GM19351 (cell line): Measurements from ENCODE around the gene SCNN1B.
"Not testable (repeated sequence)": the region's sequence is repeated elsewhere in the genome, so short reads cannot be mapped to it uniquely, and the experiment has no call there.

Source experiments
- ATAC-seq: cut with Tn5 transposase; IDR thresholded peaks from one replicate; pipeline ENCODE4 v1.9.1; 2021; ENCODE audit warnings: mild to moderate bottlenecking, moderate library complexity; ENCODE audit not compliant: unreplicated experiment

The SCNN1B gene

DNA sequence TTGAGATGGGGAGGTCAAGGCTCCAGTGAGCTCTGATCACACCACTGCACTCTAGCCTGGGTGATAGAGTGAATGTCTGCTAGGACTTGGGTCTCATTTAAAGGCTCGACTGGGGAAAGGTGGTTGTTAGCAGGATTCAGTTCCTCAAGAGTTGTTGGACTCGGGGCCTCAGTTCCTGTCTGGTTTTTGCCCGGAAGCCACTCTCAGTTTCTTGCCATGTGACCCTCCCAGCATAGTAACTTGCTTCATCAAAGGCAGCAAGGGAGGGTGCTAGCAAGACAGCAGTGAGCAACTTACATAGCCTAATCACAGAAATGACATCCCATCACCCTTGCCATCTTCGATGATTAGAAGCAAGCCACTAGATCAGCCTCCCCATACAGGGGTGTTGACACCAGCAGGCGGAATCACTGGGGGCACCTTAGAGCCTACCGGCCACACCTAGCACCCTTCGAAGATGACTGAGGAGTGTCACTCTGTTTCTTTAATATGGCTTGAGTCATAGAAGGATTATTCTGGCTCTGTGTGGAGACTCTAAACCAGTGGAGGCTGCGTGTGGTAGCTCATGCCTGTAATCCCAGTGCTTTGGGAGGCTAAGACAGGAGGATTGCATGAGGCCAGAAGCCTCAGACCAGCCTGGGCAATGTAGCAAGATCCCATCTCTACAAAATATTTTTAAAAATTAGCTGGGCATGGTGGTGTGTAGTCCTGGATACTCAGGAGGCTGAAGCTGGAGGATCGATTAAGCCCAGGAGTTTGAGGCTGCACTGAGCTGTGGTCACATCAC lies 13.2 kb upstream of the SCNN1B start:
- no peak for ATAC-seq

GRCh38 chr16:23290189-23291062 lies 11.7 kb upstream of the SCNN1B start:
- ATAC-seq = no peak

GRCh38 chr16:23293016-23293415 lies 9.1 kb upstream of the SCNN1B start:
- ATAC-seq = peak; percentile 69

DNA sequence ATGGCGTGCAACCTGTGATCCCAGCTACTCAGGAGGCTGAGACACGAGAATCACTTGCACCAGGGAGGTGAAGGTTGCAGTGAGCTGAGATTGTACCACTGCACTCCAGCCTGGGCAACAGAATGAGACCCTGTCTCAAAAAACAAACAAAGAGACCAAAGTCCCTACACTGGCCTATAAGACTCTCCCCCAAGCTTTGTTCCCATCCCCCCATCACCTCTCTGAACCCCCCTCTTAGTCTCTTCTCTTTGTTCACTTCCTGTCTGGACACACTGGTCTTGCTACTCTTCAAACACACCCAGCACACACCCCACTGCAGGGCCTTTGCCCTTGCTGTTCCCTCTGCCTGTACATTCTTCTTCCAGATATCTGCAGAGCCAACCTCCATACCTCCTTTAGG lies 7.8 kb upstream of the SCNN1B start:
- no peak for ATAC-seq

DNA sequence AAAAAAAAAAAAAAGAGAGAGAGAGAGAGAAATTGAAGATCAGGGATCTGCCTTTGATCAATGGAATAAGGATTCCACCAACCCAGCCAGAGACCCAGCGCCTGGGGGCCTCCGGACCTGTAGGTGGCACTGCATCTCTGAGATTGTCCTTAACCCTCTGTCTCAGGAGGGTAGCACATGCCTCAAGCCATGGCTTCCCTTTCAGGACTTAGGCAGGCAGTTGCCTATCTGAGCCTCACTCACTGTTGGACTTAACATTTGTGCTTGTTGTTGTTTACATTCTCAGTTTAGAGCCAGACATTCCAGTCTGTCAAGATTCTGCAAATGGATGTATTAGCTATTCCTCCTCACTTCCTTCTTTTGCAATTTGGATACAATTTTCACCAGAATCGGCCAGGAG lies 5.1 kb upstream of the SCNN1B start:
- no peak for ATAC-seq

- no peak for ATAC-seq
Observed at GRCh38 chr16:23298290-23298915, 3.7 kb upstream of the SCNN1B start.

DNA sequence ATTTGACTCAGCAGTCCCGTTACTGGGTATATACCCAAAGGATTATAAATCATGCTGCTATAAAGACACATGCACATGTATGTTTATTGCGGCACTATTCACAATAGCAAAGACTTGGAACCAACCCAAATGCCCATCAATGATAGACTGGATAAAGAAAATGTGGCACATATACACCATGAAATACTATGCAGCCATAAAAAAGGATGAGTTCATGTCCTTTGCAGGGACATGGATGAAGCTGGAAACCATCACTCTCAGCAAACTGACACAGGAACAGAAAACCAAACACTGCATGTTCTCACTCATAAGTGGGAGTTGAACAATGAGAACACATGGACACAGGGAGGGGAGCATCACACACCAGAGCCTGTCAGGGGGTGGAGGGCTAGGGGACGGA lies 2.3 kb upstream of the SCNN1B start:
- not testable (repeated sequence) for ATAC-seq

GRCh38 chr16:23301251-23302044 lies 654 bp upstream of the SCNN1B start:
- no peak for ATAC-seq

- ATAC-seq = no peak
Observed at GRCh38 chr16:23303685-23304084, 1.6 kb downstream of the SCNN1B start.

DNA sequence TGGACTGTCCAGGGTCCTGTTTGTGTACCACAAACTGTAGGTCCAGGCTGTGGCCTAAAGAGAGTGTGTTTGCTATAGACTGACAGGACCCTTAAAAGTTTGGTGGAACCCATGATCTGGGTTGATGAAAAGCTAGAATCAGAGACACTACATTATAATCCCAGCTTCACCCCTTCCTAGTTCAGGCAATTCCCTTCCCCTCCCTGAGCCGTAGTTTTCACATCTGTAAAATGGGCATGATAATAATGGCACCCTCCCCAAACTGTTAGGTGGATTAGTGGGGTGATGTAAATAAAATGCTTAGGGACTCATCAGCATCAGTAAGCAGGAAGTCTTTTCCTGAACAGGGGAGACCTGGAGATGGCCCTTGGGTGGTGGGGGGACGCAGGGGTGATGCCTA lies 2.5 kb downstream of the SCNN1B start:
- no peak for ATAC-seq

GRCh38 chr16:23306199-23307100 lies 4.3 kb downstream of the SCNN1B start:
- ATAC-seq = no peak

GRCh38 chr16:23310217-23310616 lies 8.1 kb downstream of the SCNN1B start:
- ATAC-seq = no peak

GRCh38 chr16:23310744-23311143 lies 8.6 kb downstream of the SCNN1B start:
- no peak for ATAC-seq

DNA sequence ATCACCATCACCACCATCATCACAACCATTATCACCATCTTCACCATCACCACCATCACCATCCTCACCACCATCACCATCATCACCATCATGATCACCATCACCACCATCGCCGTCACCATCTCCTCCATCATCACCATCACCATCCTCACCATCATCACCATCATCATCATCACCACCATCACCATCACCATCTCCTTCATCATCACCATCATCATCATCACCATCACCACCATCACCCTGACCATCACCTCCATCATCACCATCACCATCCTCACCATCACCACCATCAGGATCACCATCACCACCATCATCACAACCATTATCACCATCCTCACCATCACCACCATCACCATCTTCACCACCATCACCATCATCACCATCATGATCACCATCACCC lies 14.1 kb downstream of the SCNN1B start:
- ATAC-seq = no peak

DNA sequence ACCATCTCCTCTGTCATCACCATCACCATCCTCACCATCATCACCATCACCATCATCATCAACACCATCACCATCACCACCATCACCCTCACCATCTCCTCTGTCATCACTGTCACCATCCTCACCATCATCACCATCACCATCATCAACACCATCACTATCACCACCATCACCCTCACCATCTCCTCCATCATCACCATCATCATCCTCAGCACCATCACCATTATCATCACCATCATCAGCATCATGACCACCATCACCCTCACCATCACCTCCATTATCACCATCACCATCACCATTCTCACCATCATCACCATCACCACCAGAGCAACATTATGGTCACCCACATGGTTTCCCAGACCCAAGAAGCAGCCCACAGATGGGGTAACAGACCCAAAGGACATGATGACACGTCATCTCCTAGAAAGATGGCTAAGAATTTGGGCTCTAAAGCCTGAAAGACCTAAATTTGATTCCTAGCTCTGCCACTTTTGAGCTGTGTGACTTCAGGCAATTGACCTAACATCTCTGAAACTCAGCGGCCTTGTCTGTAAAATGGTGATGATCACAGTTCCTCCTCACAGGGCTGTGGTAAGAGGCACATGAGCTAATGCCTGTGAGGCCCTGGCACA lies 14.6 kb downstream of the SCNN1B start:
- no peak for ATAC-seq

DNA sequence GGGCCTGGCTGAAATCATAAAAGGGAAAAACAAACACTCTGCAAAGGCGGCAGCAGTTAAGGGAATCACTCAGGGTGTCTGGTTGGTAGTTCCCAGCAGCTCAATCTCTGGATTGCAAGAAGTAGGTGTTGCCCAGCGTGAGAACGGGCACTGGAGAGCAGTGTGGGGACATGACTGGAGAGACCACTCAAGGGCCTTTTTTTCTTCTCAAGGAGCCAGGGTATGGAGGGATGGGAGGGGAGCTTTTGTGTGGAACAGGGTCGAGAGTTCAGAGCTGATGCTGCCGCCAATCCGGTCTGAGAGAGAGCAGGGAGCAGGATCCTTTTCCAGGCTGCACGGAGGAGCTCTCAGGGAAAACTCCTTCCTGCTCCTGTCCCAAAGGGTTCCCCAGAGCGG lies 15.2 kb downstream of the SCNN1B start:
- ATAC-seq = no peak

- ATAC-seq = no peak
Observed at GRCh38 chr16:23317751-23318150, 15.6 kb downstream of the SCNN1B start.

GRCh38 chr16:23318639-23319038 lies 16.5 kb downstream of the SCNN1B start:
- no peak for ATAC-seq

GRCh38 chr16:23319861-23320615 lies 17.9 kb downstream of the SCNN1B start:
- ATAC-seq = no peak
